ENCODE measurements around the gene HDAC4. TPM values are rescaled to one million over a fixed set of nuclear protein-coding genes. Genes with fewer than 3 reads are reported as not detected.

The HDAC4 gene
- total RNA-seq, 1 experiment from 2014 or later: 47.6 TPM

- H3K4me3 ChIP-seq (replicated peaks in 1 of 2; ENCODE audit: low read depth in 1 of 2, low read length in 2 of 2): no peak overlapping the region
- TF ChIP-seq JUND (IDR thresholded peaks at IDR 0.05): no peak
- TF ChIP-seq POLR2A (IDR thresholded peaks at IDR 0.05; ENCODE audit: borderline replicate concordance, extremely low read depth, insufficient read depth, insufficient read length): no peak
- no peak for TF ChIP-seq ATF3 (IDR thresholded peaks at IDR 0.05)
- TF ChIP-seq ELF1 (IDR thresholded peaks at IDR 0.05; ENCODE audit: borderline replicate concordance, low read depth): no peak
- no peak for TF ChIP-seq EZH2 (IDR thresholded peaks at IDR 0.05)
- TF ChIP-seq FOSL1 (IDR thresholded peaks at IDR 0.05; ENCODE audit: low read depth): no peak
- no peak for TF ChIP-seq SRF (IDR thresholded peaks at IDR 0.05; ENCODE audit: low read depth)
- TF ChIP-seq ZNF274 (IDR thresholded peaks at IDR 0.05; ENCODE audit: low read depth, low read length): no peak
- TF ChIP-seq RAD21 (IDR thresholded peaks at IDR 0.05; ENCODE audit: low read depth): no peak
- no peak for TF ChIP-seq ZBTB33 (IDR thresholded peaks at IDR 0.05; ENCODE audit: extremely low read depth, insufficient replicate concordance, low read length)
- TF ChIP-seq YY1 (IDR thresholded peaks at IDR 0.05; ENCODE audit: extremely low read depth, insufficient replicate concordance, low read depth, low read length): no peak
- TF ChIP-seq TCF7L2 (IDR thresholded peaks at IDR 0.05; ENCODE audit: borderline replicate concordance, extremely low read depth, insufficient read depth, insufficient read length): no peak
- TF ChIP-seq SP1 (IDR thresholded peaks at IDR 0.05; ENCODE audit: low read depth): no peak
- TF ChIP-seq MAX (IDR thresholded peaks at IDR 0.05): no peak
- TF ChIP-seq ZFX (IDR thresholded peaks at IDR 0.05): no peak
- TF ChIP-seq POLR2AphosphoS5 (IDR thresholded peaks at IDR 0.05; ENCODE audit: low read depth, low read length): no peak
- TF ChIP-seq SIN3A (IDR thresholded peaks at IDR 0.05; ENCODE audit: low read depth): no peak
- ChIA-PET RAD21 (ENCODE audit: low non-redundant PET in 1 of 2, low total read pairs in 2 of 2, uncharacterized antibody in 2 of 2, unreplicated experiment in 2 of 2) (no interaction called here), CTCF (no interaction called here), POLR2A (interaction anchor here (1.5 kb wide), 1 partner anchor 7 kb away, joined by 3 read pairs; no protein-coding TSS in a partner anchor)
- no peak overlapping the region for H3K27ac ChIP-seq (ENCODE audit: low read depth, low read length)
- H3K9me3 ChIP-seq (ENCODE audit: control insufficient read depth in 1 of 2, insufficient read depth in 1 of 2, low read depth in 1 of 2, low read length in 2 of 2): no peaks in the 10 kb centered on the region
- H3K4me1 ChIP-seq (ENCODE audit: control insufficient read depth in 1 of 2, insufficient read depth in 2 of 2, low read length in 2 of 2): peaks cover 61 to 93% of the 10 kb centered on the region in 2 experiments
- DNase-seq (ENCODE audit: low read depth, low spot score) (no peak), ATAC-seq (no peak)
- H3K9ac ChIP-seq (ENCODE audit: low read length): 0 out of 2 replicates have a peak overlapping the region, but pooled peaks have one; percentile 81
- intact Hi-C loops (cut with micrococcal nuclease): no loop called here
- no peaks in the 10 kb centered on the region for H4K20me1 ChIP-seq (ENCODE audit: insufficient read depth)
- H3K79me2 ChIP-seq (ENCODE audit: insufficient read depth, low read length): peaks cover 78% of the 10 kb centered on the region
- H2AFZ ChIP-seq (ENCODE audit: low read depth, low read length, poor library complexity, severe bottlenecking): no peak overlapping the region
- no peaks in the 10 kb centered on the region for H3K36me3 ChIP-seq (ENCODE audit: control insufficient read depth in 1 of 2, insufficient read depth in 2 of 2, low read length in 2 of 2)
- H3K9me2 ChIP-seq (ENCODE audit: insufficient read depth): no peaks in the 10 kb centered on the region
- no peaks in the 10 kb centered on the region for H3K27me3 ChIP-seq (ENCODE audit: insufficient read depth, low read length)
- H3K4me2 ChIP-seq (ENCODE audit: low read length): no peak overlapping the region
- BruUV-seq (replicated peaks): no TSS peak
Measured at GRCh38 chr2:239271882-239272281, 128.9 kb downstream of the HDAC4 start.
